Osteoblast (primary cell): Measurements from ENCODE around the gene STK32A. TPM values are rescaled to one million over a fixed set of nuclear protein-coding genes. Genes with fewer than 3 reads are reported as not detected.

Experiments used
- DNase-seq: peaks from one replicate; pipeline ENCODE4 v3.0.0; 2011; ENCODE audit warnings: low spot score, mixed read lengths; ENCODE audit not compliant: insufficient read length; ENCODE audit errors: missing footprints
- H2AFZ ChIP-seq: 2 replicates; pipeline ENCODE4 v1.6.0; 2011; ENCODE audit warnings: mild to moderate bottlenecking, low read length
- H3K27ac ChIP-seq: 2 replicates; pipeline ENCODE4 v1.5.1; 2011; ENCODE audit warnings: mild to moderate bottlenecking, low read depth, low read length, moderate library complexity
- H3K27me3 ChIP-seq: 2 replicates; pipeline ENCODE4 v1.6.0; 2012; ENCODE audit warnings: mild to moderate bottlenecking, control low read depth, inconsistent platforms, low read length, moderate library complexity; ENCODE audit not compliant: insufficient read depth
- H3K36me3 ChIP-seq: 2 replicates; pipeline ENCODE4 v1.5.1; 2011; ENCODE audit warnings: mild to moderate bottlenecking, low read length, control low read depth, moderate library complexity; ENCODE audit not compliant: insufficient read depth
- H3K4me1 ChIP-seq: 2 replicates; pipeline ENCODE4 v1.5.1; 2011; ENCODE audit warnings: mild to moderate bottlenecking, low read length, control low read depth, moderate library complexity; ENCODE audit not compliant: insufficient read depth
- H3K4me2 ChIP-seq: 2 replicates; pipeline ENCODE4 v1.6.0; 2011; ENCODE audit warnings: mild to moderate bottlenecking, low read length; ENCODE audit not compliant: insufficient read depth
- H3K4me3 ChIP-seq: fragments of 200-600 bp; sonication (generic); 3 replicates; pipeline ENCODE4 v1.5.1; 2012; ENCODE audit warnings: mild to moderate bottlenecking, low read length, inconsistent platforms; ENCODE audit not compliant: insufficient read depth
- H3K79me2 ChIP-seq: 2 replicates; pipeline ENCODE4 v1.6.0; 2012; ENCODE audit warnings: mild to moderate bottlenecking, low read length, control low read depth, inconsistent platforms; ENCODE audit not compliant: insufficient read depth
- H3K9me3 ChIP-seq: 2 replicates; pipeline ENCODE4 v1.5.1; 2011; ENCODE audit warnings: low read depth, low read length, control low read depth
- H4K20me1 ChIP-seq: 2 replicates; pipeline ENCODE4 v1.6.0; 2012; ENCODE audit warnings: mild to moderate bottlenecking, low read length, control low read depth; ENCODE audit not compliant: insufficient read depth
- total RNA-seq: library from RNA; depleted of rRNA; stranded (reverse); fragments of >200 nt; gene quantifications from 2 replicates; pipeline ENCODE4 v1.2.3, GENCODE V29; 2012
- TF ChIP-seq, protein P1 (sequence below): IDR thresholded peaks from 2 replicates; pipeline ENCODE4 v1.5.1; 2011; ENCODE audit warnings: mild to moderate bottlenecking, low read depth, low read length, moderate library complexity; ENCODE audit errors: extremely low read depth

STK32A gene
- total RNA-seq, 1 donor: 1.8 TPM

DNA sequence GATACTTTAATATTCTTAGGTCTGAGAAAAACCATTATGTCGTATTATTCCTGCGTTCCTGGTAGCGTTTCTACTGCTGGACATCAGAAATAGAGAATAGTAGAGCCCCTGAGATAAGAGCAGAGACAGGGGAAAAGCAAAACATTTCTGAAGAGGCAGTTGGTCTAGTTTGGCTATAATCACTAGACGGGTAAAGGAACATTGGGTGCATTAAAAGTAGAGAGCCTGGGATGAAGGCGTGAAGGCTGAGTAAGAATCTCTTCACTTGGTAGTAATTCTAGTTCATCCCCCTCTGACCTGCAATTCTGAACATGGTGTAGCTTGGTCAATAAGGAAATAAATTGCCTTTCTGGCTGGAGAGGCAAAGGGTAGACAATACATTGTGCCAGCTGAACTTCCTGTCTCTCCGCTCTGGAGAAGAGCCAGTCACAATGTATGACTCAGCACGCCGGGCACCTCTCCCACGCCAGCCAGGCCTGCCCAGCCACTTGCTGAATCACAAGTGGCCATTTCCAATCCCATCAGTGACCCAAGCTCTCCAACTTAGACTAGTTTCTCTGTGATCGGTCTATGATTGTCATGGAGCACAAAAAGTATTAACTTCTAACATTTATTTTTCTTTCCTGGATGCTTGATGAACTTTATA lies 75.4 kb downstream of the STK32A start:
- TF ChIP-seq, protein P1, sequence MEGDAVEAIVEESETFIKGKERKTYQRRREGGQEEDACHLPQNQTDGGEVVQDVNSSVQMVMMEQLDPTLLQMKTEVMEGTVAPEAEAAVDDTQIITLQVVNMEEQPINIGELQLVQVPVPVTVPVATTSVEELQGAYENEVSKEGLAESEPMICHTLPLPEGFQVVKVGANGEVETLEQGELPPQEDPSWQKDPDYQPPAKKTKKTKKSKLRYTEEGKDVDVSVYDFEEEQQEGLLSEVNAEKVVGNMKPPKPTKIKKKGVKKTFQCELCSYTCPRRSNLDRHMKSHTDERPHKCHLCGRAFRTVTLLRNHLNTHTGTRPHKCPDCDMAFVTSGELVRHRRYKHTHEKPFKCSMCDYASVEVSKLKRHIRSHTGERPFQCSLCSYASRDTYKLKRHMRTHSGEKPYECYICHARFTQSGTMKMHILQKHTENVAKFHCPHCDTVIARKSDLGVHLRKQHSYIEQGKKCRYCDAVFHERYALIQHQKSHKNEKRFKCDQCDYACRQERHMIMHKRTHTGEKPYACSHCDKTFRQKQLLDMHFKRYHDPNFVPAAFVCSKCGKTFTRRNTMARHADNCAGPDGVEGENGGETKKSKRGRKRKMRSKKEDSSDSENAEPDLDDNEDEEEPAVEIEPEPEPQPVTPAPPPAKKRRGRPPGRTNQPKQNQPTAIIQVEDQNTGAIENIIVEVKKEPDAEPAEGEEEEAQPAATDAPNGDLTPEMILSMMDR: no peak
- H3K4me1 ChIP-seq: peaks cover 16% of the 10 kb centered on the region
- peak overlapping the region; percentile 69 for H2AFZ ChIP-seq
- no peaks in the 10 kb centered on the region for H4K20me1 ChIP-seq
- no peaks in the 10 kb centered on the region for H3K36me3 ChIP-seq
- DNase-seq: peak; percentile 27
- no peaks in the 10 kb centered on the region for H3K79me2 ChIP-seq
- peak overlapping the region; percentile 42 for H3K4me2 ChIP-seq
- peak overlapping the region; percentile 29 for H3K4me3 ChIP-seq
- no peaks in the 10 kb centered on the region for H3K9me3 ChIP-seq
- H3K27ac ChIP-seq: peak overlapping the region; percentile 69
- H3K27me3 ChIP-seq: no peaks in the 10 kb centered on the region

DNA sequence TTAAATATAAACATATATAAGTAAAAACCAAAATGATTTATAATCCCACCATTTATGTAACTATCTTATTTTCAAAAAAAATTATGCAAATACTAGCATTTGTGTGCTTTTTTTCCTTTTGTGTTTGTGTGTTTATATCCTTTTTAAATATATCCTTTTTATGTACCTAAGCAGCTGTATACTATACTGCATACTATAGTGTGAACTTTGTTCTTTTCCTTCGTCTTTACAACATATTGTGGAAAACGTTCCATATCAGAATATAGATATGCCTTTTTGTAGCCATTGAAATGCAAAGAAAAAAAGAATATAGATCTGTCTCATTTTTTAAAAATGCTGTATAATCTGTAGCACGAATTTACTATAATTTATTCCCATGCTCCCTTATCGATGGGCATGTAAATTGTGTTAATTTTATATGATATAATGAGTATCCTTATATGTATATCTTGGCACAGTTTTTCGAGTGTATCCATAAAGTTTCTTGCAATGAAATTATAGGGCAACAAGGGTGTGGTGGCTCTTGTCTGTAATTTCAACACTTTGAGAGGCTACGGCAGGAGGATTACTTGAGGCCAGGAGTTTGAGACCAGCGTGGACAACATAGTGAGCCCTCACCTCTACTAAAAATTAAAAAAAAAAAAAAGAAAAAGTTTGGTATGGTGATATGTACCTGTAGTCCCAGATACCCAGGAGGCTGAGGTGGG lies 83.3 kb downstream of the STK32A start:
- TF ChIP-seq, protein P1: no peak
- Histone ChIP-seq H2AFZ (no peak overlapping the region), H3K27me3 (no peaks in the 10 kb centered on the region), H3K79me2 (no peaks in the 10 kb centered on the region), H3K9me3 (no peaks in the 10 kb centered on the region), H4K20me1 (no peaks in the 10 kb centered on the region), H3K4me1 (no peaks in the 10 kb centered on the region), H3K36me3 (no peaks in the 10 kb centered on the region), H3K4me3 (no peak overlapping the region), H3K27ac (no peak overlapping the region), H3K4me2 (no peak overlapping the region)
- no peak for DNase-seq

DNA sequence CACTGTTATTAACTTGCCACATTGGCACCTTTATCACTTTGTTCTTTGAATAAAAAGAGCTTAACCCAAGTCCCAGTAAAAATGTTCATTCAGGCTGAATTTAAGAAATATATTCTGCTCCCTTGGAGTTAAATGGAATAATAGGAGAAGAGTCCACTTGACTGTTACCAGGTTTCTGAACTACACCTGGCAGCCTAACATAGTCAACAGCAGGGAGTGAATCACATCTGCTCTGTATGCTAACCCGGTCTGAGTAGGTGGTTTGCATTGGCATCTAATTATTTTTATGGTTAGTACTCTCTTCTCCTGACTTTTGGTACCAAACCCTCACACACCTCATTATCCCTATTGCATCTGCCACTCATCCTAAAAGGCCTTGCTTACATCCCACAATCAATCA lies 86.7 kb downstream of the STK32A start:
- Histone ChIP-seq H2AFZ (no peak overlapping the region), H4K20me1 (no peaks in the 10 kb centered on the region), H3K36me3 (no peaks in the 10 kb centered on the region), H3K27me3 (no peaks in the 10 kb centered on the region), H3K79me2 (no peaks in the 10 kb centered on the region), H3K27ac (no peak overlapping the region), H3K4me2 (no peak overlapping the region), H3K4me1 (no peaks in the 10 kb centered on the region), H3K4me3 (no peak overlapping the region), H3K9me3 (no peaks in the 10 kb centered on the region)
- no peak for DNase-seq
- TF ChIP-seq, protein P1: no peak

DNA sequence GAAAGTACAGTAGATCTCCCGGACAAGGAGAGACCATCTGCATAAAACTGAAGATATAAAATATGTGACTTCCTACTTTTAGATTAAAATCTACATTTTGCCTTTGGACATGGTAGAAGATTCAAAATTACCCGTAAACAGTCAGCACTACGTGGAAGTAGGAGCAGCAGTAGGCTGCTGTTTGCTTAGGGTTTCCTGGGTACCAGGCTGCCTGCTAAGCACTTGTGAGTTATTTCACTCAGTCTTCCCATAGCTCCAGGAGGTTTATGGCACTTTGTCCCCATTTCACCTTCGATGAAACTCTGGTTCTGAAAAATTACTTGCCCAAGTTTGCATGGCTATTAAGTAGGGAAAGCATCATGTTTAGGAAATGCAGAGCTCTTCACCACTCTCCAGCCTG lies 92.6 kb downstream of the STK32A start:
- H3K79me2 ChIP-seq: no peaks in the 10 kb centered on the region
- H3K9me3 ChIP-seq: no peaks in the 10 kb centered on the region
- H3K27me3 ChIP-seq: peaks cover 3% of the 10 kb centered on the region
- no peaks in the 10 kb centered on the region for H4K20me1 ChIP-seq
- TF ChIP-seq, protein P1: no peak
- H3K36me3 ChIP-seq: no peaks in the 10 kb centered on the region
- no peak overlapping the region for H2AFZ ChIP-seq
- no peaks in the 10 kb centered on the region for H3K4me1 ChIP-seq
- H3K4me3 ChIP-seq: no peak overlapping the region
- H3K27ac ChIP-seq: no peak overlapping the region
- H3K4me2 ChIP-seq: no peak overlapping the region
- no peak for DNase-seq
